Measurements from ENCODE around the gene COL1A2. TPM values are rescaled to one million over a fixed set of nuclear protein-coding genes. Genes with fewer than 3 reads are reported as not detected.

Gene COL1A2
- total RNA-seq, 1 experiment from 2014 or later, result 3.0 TPM

GRCh38 chr7:94398841-94399240 lies 4.1 kb downstream of the COL1A2 start:
- no TSS peak for BruUV-seq (replicated peaks)
- TF ChIP-seq SRF (IDR thresholded peaks at IDR 0.05; ENCODE audit: low read depth), result no peak
- TF ChIP-seq SP1 (IDR thresholded peaks at IDR 0.05; ENCODE audit: low read depth), result no peak
- no peak for TF ChIP-seq EZH2phosphoT487 (IDR thresholded peaks at IDR 0.05; ENCODE audit: borderline replicate concordance)
- no peak for TF ChIP-seq RAD21 (IDR thresholded peaks at IDR 0.05; ENCODE audit: low read depth)
- TF ChIP-seq POLR2A (IDR thresholded peaks at IDR 0.05; ENCODE audit: borderline replicate concordance, extremely low read depth, insufficient read depth, insufficient read length), result no peak
- no peak for TF ChIP-seq YY1 (IDR thresholded peaks at IDR 0.05; ENCODE audit: extremely low read depth, insufficient replicate concordance, low read depth, low read length)
- no peak for TF ChIP-seq SIN3A (IDR thresholded peaks at IDR 0.05; ENCODE audit: low read depth)
- TF ChIP-seq EZH2 (IDR thresholded peaks at IDR 0.05), result no peak
- no peak for TF ChIP-seq ZBTB33 (IDR thresholded peaks at IDR 0.05; ENCODE audit: extremely low read depth, insufficient replicate concordance, low read length)
- no peak for TF ChIP-seq CEBPB (IDR thresholded peaks at IDR 0.05; ENCODE audit: low read depth)
- no peak for TF ChIP-seq POLR2AphosphoS5 (IDR thresholded peaks at IDR 0.05; ENCODE audit: low read depth, low read length)
- no peak for TF ChIP-seq ATF3 (IDR thresholded peaks at IDR 0.05)
- TF ChIP-seq MAX (IDR thresholded peaks at IDR 0.05), result no peak
- no peak for TF ChIP-seq REST (IDR thresholded peaks at IDR 0.05; ENCODE audit: low read depth)
- TF ChIP-seq TCF7L2 (IDR thresholded peaks at IDR 0.05; ENCODE audit: borderline replicate concordance, extremely low read depth, insufficient read depth, insufficient read length), result no peak
- no peak for TF ChIP-seq ELF1 (IDR thresholded peaks at IDR 0.05; ENCODE audit: borderline replicate concordance, low read depth)
- TF ChIP-seq ZNF274 (IDR thresholded peaks at IDR 0.05; ENCODE audit: low read depth, low read length), result no peak
- no peak for TF ChIP-seq CTCF (IDR thresholded peaks at IDR 0.05 in 2 of 3, conservative IDR thresholded peaks at IDR 0.05 in 1 of 3; ENCODE audit: borderline replicate concordance in 1 of 3, insufficient read depth in 1 of 3, low read depth in 2 of 3, low read length in 2 of 3)
- no peak overlapping the region for H3K4me2 ChIP-seq (ENCODE audit: low read length)
- H4K20me1 ChIP-seq (ENCODE audit: insufficient read depth), result no peaks in the 10 kb centered on the region
- intact Hi-C loops (cut with micrococcal nuclease), result loop anchor here (5.0 kb wide), 2 partner anchors 602 to 1157 kb away; no protein-coding TSS in a partner anchor
- POLR2A ChIA-PET, result no interaction called here
- H3K9me3 ChIP-seq (ENCODE audit: control insufficient read depth in 1 of 2, insufficient read depth in 1 of 2, low read depth in 1 of 2, low read length in 2 of 2), result no peaks in the 10 kb centered on the region
- H3K79me2 ChIP-seq (ENCODE audit: insufficient read depth, low read length), result no peaks in the 10 kb centered on the region
- no peak overlapping the region for H3K4me3 ChIP-seq (replicated peaks in 1 of 2; ENCODE audit: low read depth in 1 of 2, low read length in 2 of 2)
- no peak for ATAC-seq
- no peak overlapping the region for H3K27ac ChIP-seq (ENCODE audit: low read depth, low read length)
- no peaks in the 10 kb centered on the region for H3K36me3 ChIP-seq (ENCODE audit: control insufficient read depth in 1 of 2, insufficient read depth in 2 of 2, low read length in 2 of 2)
- CTCF ChIA-PET, result interaction anchor here (2.1 kb wide), 1 partner anchor 110 kb away, joined by 9 read pairs; no protein-coding TSS in a partner anchor
- RAD21 ChIA-PET (ENCODE audit: low non-redundant PET in 1 of 2, low total read pairs in 2 of 2, uncharacterized antibody in 2 of 2, unreplicated experiment in 2 of 2), result no interaction called here
- no peaks in the 10 kb centered on the region for H3K27me3 ChIP-seq (ENCODE audit: insufficient read depth, low read length)
- H3K9ac ChIP-seq (ENCODE audit: low read length), result no peak overlapping the region
- H2AFZ ChIP-seq (ENCODE audit: low read depth, low read length, poor library complexity, severe bottlenecking), result no peak overlapping the region
- no peaks in the 10 kb centered on the region for H3K4me1 ChIP-seq (ENCODE audit: control insufficient read depth in 1 of 2, insufficient read depth in 2 of 2, low read length in 2 of 2)
- no peak for DNase-seq (ENCODE audit: low read depth, low spot score)
- H3K9me2 ChIP-seq (ENCODE audit: insufficient read depth), result no peaks in the 10 kb centered on the region

All from HCT116 (cell line).